ENCODE data around the gene CAMP. TPM values are rescaled to one million over a fixed set of nuclear protein-coding genes. Genes with fewer than 3 reads are reported as not detected.

CAMP gene
- total and polyA plus RNA-seq, 2 of the 13 experiments (the other 11 are each of a cell fraction or from before 2014, with no cell fraction given): not detected

- no peak for TF ChIP-seq CBX5 (CRISPR knock-in tag; IDR thresholded peaks at IDR 0.05; ENCODE audit: borderline replicate concordance)
- TF ChIP-seq ZFAT (CRISPR knock-in tag; conservative IDR thresholded peaks at IDR 0.05): no peak; the same call in 1 of the 2 replicates
- TF ChIP-seq ZNF879 (CRISPR knock-in tag; IDR thresholded peaks at IDR 0.05): no peak
- no peak for TF ChIP-seq ZNF318 (CRISPR knock-in tag; IDR thresholded peaks at IDR 0.05)
- no peak for TF ChIP-seq TOE1 (CRISPR knock-in tag; IDR thresholded peaks at IDR 0.05)
- TF ChIP-seq PCBP2 (optimal IDR thresholded peaks at IDR 0.05; ENCODE audit: low read depth, low read length, poor library complexity, severe bottlenecking): no peak
- TF ChIP-seq ZNF331 (CRISPR knock-in tag; IDR thresholded peaks at IDR 0.05): no peak
- peak; percentile 17; the same call in 1 of the 2 replicates for TF ChIP-seq GFI1 (CRISPR knock-in tag; IDR thresholded peaks at IDR 0.05; ENCODE audit: borderline replicate concordance)
- peak; percentile 6; the same call in 1 of the 2 replicates for TF ChIP-seq SIN3A (IDR thresholded peaks at IDR 0.05; ENCODE audit: borderline replicate concordance, low read depth, low read length)
- TF ChIP-seq SPEN (CRISPR knock-in tag; IDR thresholded peaks at IDR 0.05; ENCODE audit: low read depth): no peak
- TF ChIP-seq, protein P1, sequence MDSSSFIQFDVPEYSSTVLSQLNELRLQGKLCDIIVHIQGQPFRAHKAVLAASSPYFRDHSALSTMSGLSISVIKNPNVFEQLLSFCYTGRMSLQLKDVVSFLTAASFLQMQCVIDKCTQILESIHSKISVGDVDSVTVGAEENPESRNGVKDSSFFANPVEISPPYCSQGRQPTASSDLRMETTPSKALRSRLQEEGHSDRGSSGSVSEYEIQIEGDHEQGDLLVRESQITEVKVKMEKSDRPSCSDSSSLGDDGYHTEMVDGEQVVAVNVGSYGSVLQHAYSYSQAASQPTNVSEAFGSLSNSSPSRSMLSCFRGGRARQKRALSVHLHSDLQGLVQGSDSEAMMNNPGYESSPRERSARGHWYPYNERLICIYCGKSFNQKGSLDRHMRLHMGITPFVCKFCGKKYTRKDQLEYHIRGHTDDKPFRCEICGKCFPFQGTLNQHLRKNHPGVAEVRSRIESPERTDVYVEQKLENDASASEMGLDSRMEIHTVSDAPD (CRISPR knock-in tag; IDR thresholded peaks at IDR 0.05): no peak
- TF ChIP-seq ZHX1 (CRISPR knock-in tag; IDR thresholded peaks at IDR 0.05; ENCODE audit: low read depth): no peak
- 0 out of 2 replicates have a peak, but pooled peaks have one; percentile 45 for TF ChIP-seq ZNF468 (CRISPR knock-in tag; IDR thresholded peaks at IDR 0.05)
- TF ChIP-seq NFATC3 (CRISPR knock-in tag; IDR thresholded peaks at IDR 0.05): no peak
- TF ChIP-seq ZNF724P (CRISPR knock-in tag; IDR thresholded peaks at IDR 0.05; ENCODE audit: borderline replicate concordance): no peak
- TF ChIP-seq RELA (CRISPR knock-in tag; IDR thresholded peaks at IDR 0.05): no peak
Measured at GRCh38 chr3:48187579-48188265, 35.6 kb upstream of the CAMP start (continued).

Measured in HepG2 (cell line).